Liver (tissue), 3 donors: Measurements from ENCODE around the gene PLEKHA7.

Source experiments
- EGR1 ChIP-seq, 2 donors: IDR thresholded peaks; 2 replicates each; pipeline ENCODE4 v1.6.1; 2016 to 2018; ENCODE audit warnings: antibody characterized with exemption in 2 of 2, low read depth in 2 of 2
- GABPA ChIP-seq, 2 donors: IDR thresholded peaks in 1 of 2; conservative IDR thresholded peaks in 1 of 2; 2 replicates each; pipeline ENCODE4 v1.6.1; 2016; ENCODE audit warnings: antibody characterized with exemption in 2 of 2, mild to moderate bottlenecking in 1 of 2, moderate library complexity in 1 of 2
- HNF4G ChIP-seq: IDR thresholded peaks from 2 replicates; pipeline ENCODE4 v1.6.1; 2016; ENCODE audit warnings: antibody characterized with exemption
- RXRA ChIP-seq, 2 donors: IDR thresholded peaks; 2 replicates each; pipeline ENCODE4 v1.6.1; 2017 to 2018; ENCODE audit warnings: antibody characterized with exemption in 2 of 2, mild to moderate bottlenecking in 1 of 2
- TAF1 ChIP-seq: conservative IDR thresholded peaks from 2 replicates; pipeline ENCODE4 v1.6.1; 2016; ENCODE audit warnings: antibody characterized with exemption, mild to moderate bottlenecking
- YY1 ChIP-seq: IDR thresholded peaks from 2 replicates; pipeline ENCODE4 v1.6.1; 2016; ENCODE audit warnings: antibody characterized with exemption, mild to moderate bottlenecking
- ZBTB33 ChIP-seq: IDR thresholded peaks from 2 replicates; pipeline ENCODE4 v1.6.1; 2016; ENCODE audit warnings: antibody characterized with exemption
- TF ChIP-seq, protein P1 (sequence below): fragments of 150-350 bp; IDR thresholded peaks from 2 replicates; pipeline ENCODE4 v1.5.1; 2017; ENCODE audit warnings: improper control_type of control experiment, low read depth, low read length; ENCODE audit not compliant: missing input control
- donor health status: healthy.
- donor health status: healthy.

DNA sequence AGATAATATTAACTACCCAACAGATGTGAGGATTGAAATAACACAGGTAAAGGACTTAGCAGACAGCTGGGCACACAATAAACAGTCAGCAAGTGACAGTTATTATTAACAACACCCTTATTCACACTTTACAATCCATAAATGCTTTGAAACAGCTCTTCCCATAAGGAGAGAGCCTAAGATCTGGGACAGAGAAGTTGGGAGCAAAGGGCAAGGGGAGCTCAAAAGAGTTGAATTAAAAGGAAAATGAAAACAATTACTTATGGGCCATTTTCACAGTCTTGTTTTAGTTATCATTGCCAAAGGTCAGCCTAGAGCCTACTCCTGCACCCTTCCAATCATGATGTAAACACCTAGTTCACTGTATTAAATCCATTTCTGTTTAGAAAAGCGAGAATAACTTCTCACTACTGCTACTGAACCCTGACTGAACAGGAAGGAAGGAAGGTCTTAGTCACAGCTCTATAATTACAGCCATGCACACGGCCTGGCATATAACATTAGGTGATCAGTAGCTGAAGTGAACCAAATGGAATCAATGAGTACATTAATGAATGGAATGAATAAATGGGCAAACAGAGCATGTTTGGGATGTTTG is 111.3 kb downstream of the PLEKHA7 start:
- TF ChIP-seq, protein P1, sequence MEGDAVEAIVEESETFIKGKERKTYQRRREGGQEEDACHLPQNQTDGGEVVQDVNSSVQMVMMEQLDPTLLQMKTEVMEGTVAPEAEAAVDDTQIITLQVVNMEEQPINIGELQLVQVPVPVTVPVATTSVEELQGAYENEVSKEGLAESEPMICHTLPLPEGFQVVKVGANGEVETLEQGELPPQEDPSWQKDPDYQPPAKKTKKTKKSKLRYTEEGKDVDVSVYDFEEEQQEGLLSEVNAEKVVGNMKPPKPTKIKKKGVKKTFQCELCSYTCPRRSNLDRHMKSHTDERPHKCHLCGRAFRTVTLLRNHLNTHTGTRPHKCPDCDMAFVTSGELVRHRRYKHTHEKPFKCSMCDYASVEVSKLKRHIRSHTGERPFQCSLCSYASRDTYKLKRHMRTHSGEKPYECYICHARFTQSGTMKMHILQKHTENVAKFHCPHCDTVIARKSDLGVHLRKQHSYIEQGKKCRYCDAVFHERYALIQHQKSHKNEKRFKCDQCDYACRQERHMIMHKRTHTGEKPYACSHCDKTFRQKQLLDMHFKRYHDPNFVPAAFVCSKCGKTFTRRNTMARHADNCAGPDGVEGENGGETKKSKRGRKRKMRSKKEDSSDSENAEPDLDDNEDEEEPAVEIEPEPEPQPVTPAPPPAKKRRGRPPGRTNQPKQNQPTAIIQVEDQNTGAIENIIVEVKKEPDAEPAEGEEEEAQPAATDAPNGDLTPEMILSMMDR = no peak
- TF ChIP-seq ZBTB33 (no peak), HNF4G (no peak), RXRA (IDR thresholded peaks at IDR 0.05) (no peak), YY1 (no peak), EGR1 (IDR thresholded peaks at IDR 0.05; ENCODE audit: low read depth in 2 of 2) (no peak), GABPA (IDR thresholded peaks at IDR 0.05 in 1 of 2, conservative IDR thresholded peaks at IDR 0.05 in 1 of 2) (no peak), TAF1 (no peak)
